ENCODE measurements around the gene RPL18A. TPM values are rescaled to one million over a fixed set of nuclear protein-coding genes. Genes with fewer than 3 reads are reported as not detected.

Gene RPL18A
- total and polyA plus RNA-seq, 8 donors, result 1,116 to 2,379 (median 1,425) TPM

GRCh38 chr19:17843292-17843827 is 16.4 kb upstream of the RPL18A start:
- no peaks in the 10 kb centered on the region for H3K9me3 ChIP-seq
- intact Hi-C loops (cut with DNase I), result loop anchor here in 1 of 3 donors (10.0 kb wide), 1 partner anchor 139 kb away; no protein-coding TSS in a partner anchor
- no peak for TF ChIP-seq CTCF (IDR thresholded peaks at IDR 0.05)
- DNase-seq, result no peak
- H3K27ac ChIP-seq, result no peak overlapping the region
- FAIRE-seq, result no peak
- ATAC-seq, result no peak
- WGBS, 2 donors, result 61 to 72% methylated on average over 9 of the region's 9 CpGs
- H3K36me3 ChIP-seq, result no peaks in the 10 kb centered on the region
- peaks cover 0 to 4% (median 0%) of the 10 kb centered on the region in 3 donors for H3K4me1 ChIP-seq
- H3K4me3 ChIP-seq, result no peak overlapping the region
- no peaks in the 10 kb centered on the region for H3K27me3 ChIP-seq

GRCh38 chr19:17843908-17844490 is 15.7 kb upstream of the RPL18A start:
- 75 to 83% methylated on average over 14 of the region's 14 CpGs for WGBS, 2 donors
- intact Hi-C loops (cut with DNase I), result loop anchor here in 1 of 3 donors (10.0 kb wide), 1 partner anchor 139 kb away; no protein-coding TSS in a partner anchor
- no peak for FAIRE-seq
- no peaks in the 10 kb centered on the region for H3K27me3 ChIP-seq
- DNase-seq, result no peak
- no peak for ATAC-seq
- no peak overlapping the region for H3K27ac ChIP-seq
- H3K9me3 ChIP-seq, result no peaks in the 10 kb centered on the region
- no peaks in the 10 kb centered on the region for H3K36me3 ChIP-seq
- peaks cover 0 to 4% (median 0%) of the 10 kb centered on the region in 3 donors for H3K4me1 ChIP-seq
- no peak overlapping the region for H3K4me3 ChIP-seq
- no peak for TF ChIP-seq CTCF (IDR thresholded peaks at IDR 0.05)

- Histone ChIP-seq H3K9me3 (no peaks in the 10 kb centered on the region), H3K36me3 (no peaks in the 10 kb centered on the region), H3K4me3 (peak overlapping the region in 1 of 4 donors; percentile 35), H3K4me1 (peaks cover 0 to 4% (median 0%) of the 10 kb centered on the region in 3 donors), H3K27ac (no peak overlapping the region), H3K27me3 (no peaks in the 10 kb centered on the region)
- no peak for TF ChIP-seq CTCF (IDR thresholded peaks at IDR 0.05)
- no peak for DNase-seq
- no peak for ATAC-seq
- FAIRE-seq, result no peak
- WGBS, 2 donors, result 79 to 82% methylated on average over 8 of the region's 8 CpGs
- intact Hi-C loops (cut with DNase I), result loop anchor here in 1 of 3 donors (10.0 kb wide), 1 partner anchor 141 kb away; no protein-coding TSS in a partner anchor
These were observed 13.6 kb upstream of the RPL18A start for GRCh38 chr19:17846146-17846545.

GRCh38 chr19:17847538-17848366 is 12.0 kb upstream of the RPL18A start, which contains the start of gene JAK3:
JAK3 (minus strand) TSS chr19:17847982; CDS start chr19:17844417, 3,565 bp downstream.
- TF ChIP-seq CTCF (IDR thresholded peaks at IDR 0.05), result no peak
- ATAC-seq (peak in 3 of 4 donors; percentile 47 to 64 (median 62)), FAIRE-seq (no peak), DNase-seq (peak in 3 of 6 donors; percentile 36 to 74 (median 56))
- no peaks in the 10 kb centered on the region for H3K9me3 ChIP-seq
- no peaks in the 10 kb centered on the region for H3K36me3 ChIP-seq
- WGBS, 2 donors, result 15 to 19% methylated on average over 39 to 40 of the region's 40 CpGs
- intact Hi-C loops (cut with DNase I), result loop anchor here in 1 of 3 donors (10.0 kb wide), 1 partner anchor 143 kb away; no protein-coding TSS in a partner anchor
- H3K4me3 ChIP-seq, result peak within 1 kb of the TSS in 1 of 4 donors; percentile 35
- H3K27ac ChIP-seq, result peak within 1 kb of the TSS in 2 of 4 donors; percentile 65 to 75
- H3K27me3 ChIP-seq, result no peaks in the 10 kb centered on the region
- H3K4me1 ChIP-seq, result no peaks in the 10 kb centered on the region

Measured in pancreas (tissue), 10 donors.